HG02798 (cell line): ENCODE data around the gene GTF3A.

ENCODE experiments used
- ATAC-seq: cut with Tn5 transposase; IDR thresholded peaks from one replicate; pipeline ENCODE4 v1.9.1; 2021; ENCODE audit warnings: mild to moderate bottlenecking; ENCODE audit not compliant: unreplicated experiment, poor library complexity

GTF3A gene

DNA sequence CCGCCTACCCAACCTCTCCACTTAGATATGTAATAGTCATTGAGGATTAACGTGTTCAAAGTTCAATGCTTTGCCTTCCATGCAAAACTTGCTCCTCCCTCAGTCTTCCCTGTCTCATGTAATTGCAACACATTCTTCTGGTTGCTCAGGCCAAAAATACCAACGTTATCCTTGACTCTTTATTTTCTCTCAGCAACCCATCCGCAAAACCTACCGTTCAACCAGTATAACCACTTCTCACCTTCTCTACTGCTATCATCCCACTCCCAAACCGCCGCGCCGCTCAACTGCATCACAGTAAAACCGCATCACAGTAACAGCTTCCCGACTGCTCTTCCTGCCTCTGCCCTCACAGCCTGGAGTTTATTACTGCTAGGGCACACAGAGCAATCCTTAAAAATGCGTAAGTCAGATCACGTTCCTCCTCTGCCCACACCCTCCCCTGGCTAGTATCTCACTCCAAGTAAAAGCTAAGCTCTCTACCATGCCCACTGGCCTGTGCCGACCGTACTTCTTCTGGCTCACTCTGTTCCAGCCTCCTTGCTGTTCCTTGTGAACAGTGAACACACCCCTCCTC lies 17.7 kb downstream of the GTF3A start:
- no peak for ATAC-seq

GRCh38 chr13:27442797-27443196 lies 18.4 kb downstream of the GTF3A start:
- ATAC-seq: no peak

GRCh38 chr13:27446986-27447583 lies 22.7 kb downstream of the GTF3A start:
- ATAC-seq: no peak

- ATAC-seq: no peak
Measured at GRCh38 chr13:27448308-27448707, 23.9 kb downstream of the GTF3A start.

DNA sequence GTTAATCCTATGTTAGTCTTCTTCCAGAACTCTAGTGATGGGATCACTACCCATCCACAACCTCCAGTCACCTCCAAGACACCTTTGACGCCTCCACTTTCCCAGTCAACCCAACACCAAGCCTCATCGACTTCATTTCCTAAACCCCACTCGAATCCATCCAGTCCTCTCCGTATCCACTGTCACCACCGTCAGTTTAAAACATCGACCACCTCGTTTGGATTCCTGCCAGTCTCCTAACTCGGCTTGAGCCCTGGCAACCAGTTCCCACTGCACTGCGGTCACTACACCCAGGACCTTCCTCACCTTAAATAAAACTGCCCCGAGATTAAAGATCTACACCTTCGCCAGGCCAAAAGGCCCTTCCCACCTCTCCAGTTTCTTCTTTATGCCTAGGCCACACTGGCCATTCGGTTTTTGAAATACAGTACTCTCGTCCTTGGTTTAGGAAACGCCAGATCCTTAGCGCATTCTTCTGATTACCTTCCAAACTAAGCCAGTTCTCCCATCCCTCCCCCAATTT lies 24.7 kb downstream of the GTF3A start:
- no peak for ATAC-seq

DNA sequence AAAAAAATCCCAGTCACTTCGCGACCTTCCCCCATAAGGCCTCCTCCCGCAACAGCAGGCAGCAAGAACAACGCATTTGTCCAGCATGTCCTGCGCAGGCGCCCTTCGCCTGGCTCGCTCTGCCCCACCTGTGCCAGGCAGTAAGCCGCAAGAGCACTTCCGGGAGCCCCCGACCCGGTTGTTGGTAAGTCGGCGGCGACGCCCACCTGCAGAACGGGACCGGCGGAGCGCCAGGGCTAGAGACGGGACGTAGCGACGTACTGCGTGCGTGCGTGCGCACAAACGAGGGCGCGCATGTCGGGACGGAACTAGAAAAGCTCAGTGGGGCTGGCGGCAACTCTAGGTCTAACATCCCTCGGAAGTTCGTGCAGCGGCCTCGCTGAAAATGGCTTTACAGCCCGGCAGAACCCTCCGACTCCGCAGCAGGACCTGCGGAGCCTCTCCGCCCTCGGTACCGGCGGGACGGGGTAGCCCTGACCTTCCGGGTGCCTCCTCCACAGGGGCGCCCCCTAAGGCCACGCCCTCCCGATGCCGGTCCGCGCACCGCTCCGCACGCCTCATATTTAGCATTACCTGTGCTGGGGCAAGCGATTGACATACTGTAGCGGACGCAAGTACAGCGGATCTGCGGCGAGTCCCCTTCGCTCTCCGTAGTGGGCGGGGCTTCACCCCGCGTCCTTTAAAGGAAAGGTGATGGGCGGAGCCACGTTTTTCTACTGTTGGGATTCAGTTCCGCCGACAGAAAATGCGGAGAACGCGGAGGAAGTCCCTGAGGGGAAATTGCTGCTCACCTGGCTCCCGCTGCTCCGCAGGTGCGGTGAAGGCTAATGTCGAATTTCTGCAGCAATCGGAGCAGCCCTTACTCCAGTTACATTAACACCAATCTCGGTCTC lies 25.8 kb downstream of the GTF3A start, which contains the start of gene MTIF3:
MTIF3 (minus strand) TSS at position 629 of the 893 bp plus-strand sequence. CDS start 10,116 bp downstream, outside the sequence.
- peak; percentile 89 for ATAC-seq

GRCh38 chr13:27450921-27451471 lies 26.6 kb downstream of the GTF3A start:
- no peak for ATAC-seq

DNA sequence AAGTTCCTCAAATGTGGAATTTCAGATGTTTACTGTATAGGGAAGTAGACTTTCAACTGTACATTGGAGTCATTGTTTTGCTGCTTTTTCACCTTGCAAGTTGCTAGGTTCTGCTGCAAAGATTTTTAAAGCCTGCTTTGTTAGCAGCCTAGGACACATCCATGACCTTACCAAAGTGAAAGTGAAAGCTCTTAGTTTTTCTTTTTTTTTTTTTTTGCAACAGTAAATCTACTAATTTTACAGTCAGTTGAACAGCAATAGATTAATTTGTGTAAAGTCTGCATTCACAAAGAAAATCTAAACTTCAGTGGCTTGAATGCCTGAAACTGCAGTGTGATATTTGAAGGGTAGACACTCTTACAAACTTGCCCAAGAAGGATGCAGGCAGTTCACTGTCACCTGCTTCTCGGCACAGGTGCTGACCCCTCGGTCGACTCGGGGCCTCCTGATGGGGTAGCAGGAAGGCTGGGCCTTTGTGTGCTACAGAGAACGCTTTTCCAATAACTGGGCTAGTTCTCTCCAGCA lies 31.0 kb downstream of the GTF3A start:
- ATAC-seq: no peak

DNA sequence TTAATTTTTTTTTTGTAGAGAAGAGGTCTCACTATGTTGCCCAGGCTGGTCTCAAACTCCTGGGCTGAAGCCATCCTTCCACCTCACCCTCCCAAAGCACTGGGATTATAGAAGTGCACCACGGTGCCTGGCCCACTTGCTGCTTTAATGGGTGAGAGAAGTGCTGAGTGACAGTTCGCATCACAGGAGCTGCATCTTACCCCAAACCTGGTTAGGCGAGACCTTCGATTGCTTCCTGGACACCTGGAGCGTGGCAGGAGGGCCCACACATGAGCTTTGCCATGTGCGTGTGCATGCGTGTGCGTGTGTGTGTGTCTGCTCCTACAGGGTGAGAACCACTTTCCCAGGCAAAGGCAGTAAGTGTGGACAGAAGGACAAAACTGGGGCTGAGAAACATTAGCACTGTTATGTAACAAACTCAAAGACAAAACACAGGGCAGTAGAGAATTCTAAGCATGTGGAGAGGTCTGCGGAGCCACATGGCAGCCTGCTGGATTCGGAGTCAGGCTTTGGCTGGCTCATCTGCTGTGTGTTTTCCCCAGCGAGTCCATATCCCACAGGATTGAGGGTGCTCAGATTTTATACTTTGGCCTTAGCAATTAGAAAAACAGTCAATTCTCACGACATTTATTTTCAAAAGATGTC lies 37.6 kb downstream of the GTF3A start:
- no peak for ATAC-seq

GRCh38 chr13:27463500-27463899 lies 39.1 kb downstream of the GTF3A start:
- no peak for ATAC-seq

- ATAC-seq: no peak
Measured at GRCh38 chr13:27465611-27466010, 41.2 kb downstream of the GTF3A start.

- ATAC-seq: no peak
Measured at GRCh38 chr13:27466513-27466912, 42.1 kb downstream of the GTF3A start.

- no peak for ATAC-seq
Measured at GRCh38 chr13:27470075-27470820, 45.8 kb downstream of the GTF3A start.

DNA sequence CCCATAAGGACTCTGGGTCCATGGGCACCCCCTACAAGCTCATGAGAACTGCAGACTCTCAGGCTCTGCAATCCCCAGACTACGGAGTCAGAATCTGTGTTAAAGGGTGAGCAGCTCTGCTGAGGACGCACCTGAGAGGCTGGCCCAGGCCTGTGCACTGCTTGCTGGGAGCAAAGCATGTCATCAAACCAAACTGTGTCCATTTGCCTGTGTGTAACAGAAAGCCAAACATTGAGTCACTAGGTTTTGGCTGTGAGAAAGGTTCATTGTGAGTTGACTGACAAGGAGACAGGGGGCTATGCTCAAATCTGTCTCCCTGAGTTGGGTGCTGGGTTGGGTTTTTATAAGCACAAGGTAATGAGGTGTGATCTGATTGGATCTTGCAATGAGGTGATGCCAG lies 48.0 kb downstream of the GTF3A start:
- no peak for ATAC-seq

DNA sequence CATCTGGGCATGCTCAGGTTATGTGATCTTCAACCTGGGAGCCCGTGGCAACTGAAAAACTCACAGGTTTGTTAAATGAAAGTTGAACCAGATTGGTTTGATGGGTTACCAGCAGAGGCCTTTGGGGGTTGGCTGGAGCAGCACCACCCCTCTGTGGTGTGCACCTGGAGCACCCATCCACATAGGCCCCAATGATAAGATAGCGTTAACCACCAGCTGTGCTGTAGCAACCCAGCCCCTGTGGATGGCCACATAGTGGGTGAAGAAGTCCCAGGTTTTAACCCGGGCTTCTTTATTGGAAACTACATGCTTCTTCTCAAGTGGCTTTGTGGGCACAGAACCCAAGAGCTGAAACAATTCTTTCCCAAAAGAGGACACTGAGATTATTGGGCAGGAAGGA lies 48.5 kb downstream of the GTF3A start:
- ATAC-seq: no peak

- ATAC-seq: no peak
Measured at GRCh38 chr13:27474751-27475268, 50.4 kb downstream of the GTF3A start.

DNA sequence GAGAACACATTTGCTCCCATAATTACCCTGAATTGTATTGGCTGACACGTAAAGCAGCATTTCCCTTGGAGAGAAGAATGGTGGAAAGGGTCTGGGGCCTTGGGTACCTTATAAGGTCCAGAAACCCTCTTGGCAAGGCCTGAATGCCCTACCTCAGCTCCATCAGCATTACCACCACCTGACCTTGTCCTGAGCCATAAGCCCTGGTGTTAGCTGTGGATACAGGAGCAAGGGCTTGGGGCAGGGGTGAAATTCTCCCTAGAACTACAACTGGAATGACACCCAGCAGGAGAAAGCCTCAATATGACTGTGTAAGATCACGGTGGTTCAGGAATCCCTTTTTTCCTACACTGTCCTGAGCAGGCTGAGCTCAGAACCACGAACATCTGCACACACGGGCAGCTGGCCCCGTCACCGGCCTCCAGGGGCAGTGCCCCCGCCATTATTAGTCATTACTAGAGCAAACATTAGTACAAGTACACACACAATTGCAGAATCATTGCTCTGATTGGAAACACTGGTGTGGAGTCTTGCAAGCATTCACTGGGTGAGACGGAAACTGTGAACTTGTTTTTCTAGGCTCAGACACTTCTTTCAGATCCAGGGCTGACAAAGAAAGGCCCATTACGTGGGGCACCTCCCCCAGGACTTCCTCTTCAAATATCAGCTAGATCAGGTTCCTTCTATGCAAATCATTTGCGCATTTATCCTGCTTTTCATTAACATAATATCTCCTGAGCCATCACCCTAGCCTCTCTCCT lies 52.7 kb downstream of the GTF3A start:
- peak; percentile 73 for ATAC-seq

GRCh38 chr13:27481766-27482165 lies 57.3 kb downstream of the GTF3A start:
- ATAC-seq: no peak
